K562 (cell line): ENCODE results near the gene SEMA4F. TPM values are rescaled to one million over a fixed set of nuclear protein-coding genes. Genes with fewer than 3 reads are reported as not detected.
A peak's percentile ranks its signal among the peaks of the same experiment; 100 is the strongest.

Experiments
- ARNT ChIP-seq, 2 experiments: fragments of 450-650 bp; IDR thresholded peaks; 2 replicates each; pipeline ENCODE4 v1.6.1; 2016; ENCODE audit warnings: mild to moderate bottlenecking in 1 of 2
- CBFA2T3 ChIP-seq: fragments of 450-650 bp; IDR thresholded peaks from 2 replicates; pipeline ENCODE4 v1.6.1; 2017
- CBX8 ChIP-seq: fragments of 200-600 bp; sonication (generic); IDR thresholded peaks from 2 replicates; pipeline ENCODE4 v1.6.1; 2012; ENCODE audit warnings: borderline replicate concordance, mixed run types, low read depth, mild to moderate bottlenecking, moderate library complexity, mixed read lengths, low read length, control low read depth, inconsistent platforms; ENCODE audit not compliant: poor library complexity, severe bottlenecking; ENCODE audit errors: extremely low read depth
- DDX20 ChIP-seq: fragments of 450-650 bp; IDR thresholded peaks from 2 replicates; pipeline ENCODE4 v1.6.1; 2016; ENCODE audit warnings: missing genetic modification characterization, low read depth, mild to moderate bottlenecking, missing compliant biosample characterization, moderate library complexity
- HDGF ChIP-seq: fragments of 450-650 bp; IDR thresholded peaks from 2 replicates; pipeline ENCODE4 v1.6.1; 2016
- MBD1 ChIP-seq: fragments of 250-450 bp; sonication (Bioruptor Pico); IDR thresholded peaks from 2 replicates; pipeline ENCODE4 v1.8.0; 2022; ENCODE audit warnings: inconsistent platforms
- MED1 ChIP-seq: sonication (generic); formaldehyde crosslinking; IDR thresholded peaks from 2 replicates; pipeline ENCODE4 v1.8.1; 2023; ENCODE audit warnings: missing genetic modification reagents, borderline replicate concordance
- NFE2L1 ChIP-seq: fragments of 450-650 bp; IDR thresholded peaks from 2 replicates; pipeline ENCODE4 v1.6.1; 2016; ENCODE audit warnings: missing genetic modification characterization, low read depth, mild to moderate bottlenecking, missing compliant biosample characterization, moderate library complexity, borderline replicate concordance
- NFRKB ChIP-seq: fragments of 450-650 bp; IDR thresholded peaks from 2 replicates; pipeline ENCODE4 v1.6.1; 2016; ENCODE audit warnings: low read depth
- NR2C2 ChIP-seq, 2 experiments: fragments of 200-800 bp in 1 of 2; sonication (Bioruptor generic) in 1 of 2; sonication (generic) in 1 of 2; formaldehyde crosslinking in 1 of 2; IDR thresholded peaks; 2 replicates each; pipeline versions ENCODE4 v1.6.1 to v1.8.0; 2016 to 2022; ENCODE audit warnings: mild to moderate bottlenecking in 1 of 2, missing compliant biosample characterization in 1 of 2, missing genetic modification characterization in 1 of 2, missing genetic modification reagents in 1 of 2
- RBM25 ChIP-seq: fragments of 200-400 bp; formaldehyde crosslinking; IDR thresholded peaks from 2 replicates; pipeline ENCODE4 v1.6.1; 2018; ENCODE audit warnings: low read length, low read depth, moderate library complexity; ENCODE audit not compliant: severe bottlenecking
- RCOR1 ChIP-seq, 2 experiments: IDR thresholded peaks; 2 replicates each; pipeline ENCODE4 v1.6.1; 2012; ENCODE audit warnings: low read depth in 2 of 2, low read length in 2 of 2, borderline replicate concordance in 1 of 2, improper control_type of control experiment in 1 of 2
- SMARCE1 ChIP-seq: fragments of 450-650 bp; IDR thresholded peaks from 2 replicates; pipeline ENCODE4 v1.7.1; 2016; ENCODE audit warnings: mild to moderate bottlenecking
- THRAP3 ChIP-seq: fragments of 450-650 bp; IDR thresholded peaks from 2 replicates; pipeline ENCODE4 v1.6.1; 2016; ENCODE audit warnings: mild to moderate bottlenecking, inconsistent platforms, borderline replicate concordance
- ZNF274 ChIP-seq: IDR thresholded peaks from 2 replicates; pipeline ENCODE4 v1.6.1; 2011; ENCODE audit warnings: low read depth, mild to moderate bottlenecking, low read length, moderate library complexity, borderline replicate concordance
- polyA plus RNA-seq, 8 experiments: library from polyadenylated mRNA; depleted of rRNA in 4 of 8; stranded (reverse) in 5 of 8; unstranded in 3 of 8; fragments of >200 nt; fragmentation: Nextera tagmentation in 2 of 8; fragmentation: Illumina TruSeq in 1 of 8; extraction: Ambion mirVana in 2 of 8; extraction: Trizol in 1 of 8; gene quantifications; 2 replicates each; pipeline versions ENCODE4 v1.2.1 to v1.2.3, GENCODE V29; 2011 to 2014; ENCODE audit warnings: inconsistent platforms in 1 of 8, missing spikeins in 1 of 8
- total RNA-seq, 7 experiments: library from RNA; depleted of rRNA in 6 of 7; stranded (reverse); fragments of >200 nt in 6 of 7; fragmentation: Illumina TruSeq in 2 of 7; extraction: Trizol in 2 of 7; gene quantifications; 2 replicates each; pipeline versions ENCODE4 v1.2.1 to v1.2.3, GENCODE V29; 2011 to 2021; ENCODE audit warnings: low replicate concordance in 1 of 7
- TF ChIP-seq, protein P1 (sequence below): sonication (generic); IDR thresholded peaks from 2 replicates; pipeline ENCODE4 v1.6.1; 2016

SEMA4F gene
- total and polyA plus RNA-seq, 9 of the 15 experiments (the other 6 are each of a cell fraction or from before 2014, with no cell fraction given) = 0.08 to 1.6 (median 0.33) TPM

- TF ChIP-seq NR2C2 (CRISPR knock-in tag; IDR thresholded peaks at IDR 0.05) = no peak
- peak; percentile 39; the same call in 1 of the 2 replicates for TF ChIP-seq NR2C2 (tag; IDR thresholded peaks at IDR 0.05)
- TF ChIP-seq, protein P1, sequence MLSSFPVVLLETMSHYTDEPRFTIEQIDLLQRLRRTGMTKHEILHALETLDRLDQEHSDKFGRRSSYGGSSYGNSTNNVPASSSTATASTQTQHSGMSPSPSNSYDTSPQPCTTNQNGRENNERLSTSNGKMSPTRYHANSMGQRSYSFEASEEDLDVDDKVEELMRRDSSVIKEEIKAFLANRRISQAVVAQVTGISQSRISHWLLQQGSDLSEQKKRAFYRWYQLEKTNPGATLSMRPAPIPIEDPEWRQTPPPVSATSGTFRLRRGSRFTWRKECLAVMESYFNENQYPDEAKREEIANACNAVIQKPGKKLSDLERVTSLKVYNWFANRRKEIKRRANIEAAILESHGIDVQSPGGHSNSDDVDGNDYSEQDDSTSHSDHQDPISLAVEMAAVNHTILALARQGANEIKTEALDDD = peak; percentile 95
- no peak for TF ChIP-seq HDGF
- TF ChIP-seq NFRKB = no peak
- no peak for TF ChIP-seq MED1
- no peak for TF ChIP-seq ZNF274
- no peak for TF ChIP-seq SMARCE1
- TF ChIP-seq CBX8 = no peak
- no peak for TF ChIP-seq RCOR1 (IDR thresholded peaks at IDR 0.05; ENCODE audit: borderline replicate concordance in 1 of 2, low read depth in 2 of 2, low read length in 2 of 2)
- no peak for TF ChIP-seq RBM25
- TF ChIP-seq ARNT (IDR thresholded peaks at IDR 0.05) = no peak
- TF ChIP-seq NFE2L1 = no peak
- TF ChIP-seq DDX20 = no peak
- peak; percentile 19; the same call in 1 of the 2 replicates for TF ChIP-seq CBFA2T3
- TF ChIP-seq MBD1 = no peak
- TF ChIP-seq THRAP3 = no peak
These were observed 5.4 kb downstream of the SEMA4F start (continued) for GRCh38 chr2:74659462-74659861.
